GM12878 (cell line): ENCODE results near the gene FCAR. TPM values are rescaled to one million over a fixed set of nuclear protein-coding genes. Genes with fewer than 3 reads are reported as not detected.
"Not testable (repeated sequence)": the region's sequence is repeated elsewhere in the genome, so short reads cannot be mapped to it uniquely, and the experiment has no call there.

ENCODE experiments used
- ATAC-seq: fragments of 200-7000 bp; cut with Tn5 transposase; 3 replicates; pipeline ENCODE4 v1.9.1; 2020; ENCODE audit warnings: mild to moderate bottlenecking, moderate library complexity
- BruUV-seq: library from RNA; stranded (reverse); fragments of 400-500 nt; replicated peaks from 2 replicates; lab custom pipeline; 2021; lab: Mats Ljungman, UMichigan
- CTCF ChIA-PET: fragments of 300-600 bp; sonication (Branson Sonifier 250); formaldehyde crosslinking; extraction: SDS; loops from one replicate; lab custom pipeline; 2021; ENCODE audit warnings: inconsistent platforms; lab: Yijun Ruan, JAX
- POLR2A ChIA-PET: fragments of 350-600 bp; formaldehyde crosslinking; extraction: SDS; loops from one replicate; lab custom pipeline; 2021; ENCODE audit warnings: inconsistent platforms; lab: Charles Lee
- RAD21 ChIA-PET: fragments of 300-600 bp; sonication (Branson Sonifier 250); formaldehyde crosslinking; loops from one replicate; lab custom pipeline; 2023; ENCODE audit warnings: antibody characterized with exemption; ENCODE audit not compliant: unreplicated experiment; lab: Charles Lee
- SMC1A ChIA-PET: fragments of 300-600 bp; sonication (Branson Sonifier 250); formaldehyde crosslinking; loops from one replicate; lab custom pipeline; 2023; ENCODE audit not compliant: unreplicated experiment, uncharacterized antibody; lab: Charles Lee
- DNase-seq: peaks from one replicate; pipeline ENCODE4 v3.0.0-alpha.2; 2011; ENCODE audit warnings: low read depth, low spot score
- FAIRE-seq: peaks from 3 replicates; lab custom pipeline; 2011; peaks lifted over from hg19 to GRCh38; lab: Jason Lieb, UNC
- H2AFZ ChIP-seq: 2 replicates; pipeline ENCODE4 v1.6.0; 2011; ENCODE audit warnings: low read depth, low read length, control low read depth; ENCODE audit not compliant: control insufficient read depth
- H3K27ac ChIP-seq: 2 replicates; pipeline ENCODE4 v1.5.1; 2011; ENCODE audit warnings: control low read depth; ENCODE audit not compliant: control insufficient read depth, insufficient read depth
- H3K27me3 ChIP-seq, 2 experiments: replicated peaks in 1 of 2; 2 replicates each; pipeline versions ENCODE4 v1.6.0 to v1.6.1; 2011; ENCODE audit warnings: low read length in 1 of 2; ENCODE audit not compliant: control insufficient read depth in 2 of 2, insufficient read depth in 2 of 2
- H3K36me3 ChIP-seq, 2 experiments: 2 replicates each; pipeline ENCODE4 v1.5.1; 2011; ENCODE audit warnings: low read length in 1 of 2; ENCODE audit not compliant: control insufficient read depth in 2 of 2, insufficient read depth in 2 of 2
- H3K4me1 ChIP-seq: 2 replicates; pipeline ENCODE4 v1.6.1; 2011; ENCODE audit warnings: mild to moderate bottlenecking, low read length, moderate library complexity, mixed read lengths; ENCODE audit not compliant: control insufficient read depth, insufficient read depth
- H3K4me2 ChIP-seq: 2 replicates; pipeline ENCODE4 v1.6.0; 2011; ENCODE audit warnings: control low read depth; ENCODE audit not compliant: control insufficient read depth, insufficient read depth
- H3K4me3 ChIP-seq: fragments of 200-600 bp; sonication (generic); 2 replicates; pipeline ENCODE4 v1.5.1; 2016
- H3K79me2 ChIP-seq: 2 replicates; pipeline ENCODE4 v1.6.0; 2011; ENCODE audit warnings: low read length; ENCODE audit not compliant: control insufficient read depth, insufficient read depth
- H3K9ac ChIP-seq: 2 replicates; pipeline ENCODE4 v1.8.0; 2011; ENCODE audit warnings: low read length, control low read depth, mixed read lengths; ENCODE audit not compliant: control insufficient read depth, insufficient read depth
- H3K9me3 ChIP-seq: replicated peaks from 3 replicates; pipeline ENCODE4 v1.5.1; 2011; ENCODE audit warnings: mild to moderate bottlenecking, low read length; ENCODE audit not compliant: control insufficient read depth, insufficient read depth
- H4K20me1 ChIP-seq: 2 replicates; pipeline ENCODE4 v1.6.0; 2011; ENCODE audit not compliant: control insufficient read depth, insufficient read depth
- WGBS: methylation state at CpG from one replicate; pipeline ENCODE4 v1.1.6; 2016; ENCODE audit warnings: low lambda C conversion rate; ENCODE audit not compliant: insufficient replicate concordance, insufficient coverage; ENCODE audit errors: missing lambda C conversion rate; 5-methylcytosine and 5-hydroxymethylcytosine counted together
- in situ Hi-C: fragments of 300-500 bp; cut with MboI; formaldehyde crosslinking; loops from 9 replicates; pipeline ENCODE4 v1.14.3; 2018; ENCODE audit warnings: mixed read lengths
- intact Hi-C: fragments of 100-400 bp; cut with micrococcal nuclease; formaldehyde crosslinking; loops from one replicate; pipeline ENCODE4 v1.14.2; 2022; ENCODE audit not compliant: unreplicated experiment
- polyA plus RNA-seq, 11 experiments: library from polyadenylated mRNA; depleted of rRNA in 4 of 11; unstranded in 6 of 11; stranded (reverse) in 5 of 11; fragments of >200 nt; fragmentation: Nextera tagmentation in 4 of 11; fragmentation: Illumina TruSeq in 1 of 11; extraction: Ambion mirVana in 4 of 11; extraction: Trizol in 1 of 11; gene quantifications; 1 replicate in 1 of 11; 2 replicates in 10 of 11; pipeline versions ENCODE4 v1.2.1 to v1.2.3, GENCODE V29; 2011 to 2016; ENCODE audit warnings: inconsistent platforms in 2 of 11, missing spikeins in 2 of 11, low read depth in 1 of 11
- total RNA-seq, 4 experiments: library from RNA; depleted of rRNA in 3 of 4; stranded (reverse); fragments of >200 nt in 3 of 4; fragmentation: Illumina TruSeq in 1 of 4; extraction: Trizol in 1 of 4; gene quantifications; 2 replicates each; pipeline versions ENCODE4 v1.2.1 to v1.2.3, GENCODE V29; 2013 to 2021

The FCAR gene
- total and polyA plus RNA-seq, 10 of the 15 experiments (the other 5 are each of a cell fraction or from before 2014, with no cell fraction given): 0.49 TPM; not detected in 9

DNA sequence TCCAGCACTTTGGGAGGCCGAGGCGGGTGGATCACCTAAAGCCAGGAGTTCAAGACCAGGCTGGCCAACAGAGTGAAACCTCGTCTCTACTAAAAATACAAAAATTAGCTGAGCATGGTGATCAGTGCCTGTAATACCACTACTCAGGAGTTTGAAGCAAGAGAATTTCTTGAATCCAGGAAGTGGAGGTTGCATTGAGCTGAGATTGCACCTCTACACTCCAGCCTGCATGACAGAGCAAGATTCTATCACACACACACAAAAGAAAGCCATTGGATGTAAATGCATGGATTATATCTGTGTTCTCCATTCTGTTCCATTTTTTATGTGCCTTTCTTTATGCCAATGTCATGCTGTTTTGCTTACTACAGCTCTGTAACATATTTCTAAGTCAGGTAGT, 15.6 kb upstream of the FCAR start:
- RAD21 ChIA-PET, H3K9me3 ChIP-seq, H3K4me3 ChIP-seq, CTCF ChIA-PET, intact Hi-C loops, FAIRE-seq, H4K20me1 ChIP-seq, H2AFZ ChIP-seq, H3K79me2 ChIP-seq, BruUV-seq, H3K36me3 ChIP-seq, in situ Hi-C loops, H3K27me3 ChIP-seq, POLR2A ChIA-PET, H3K4me2 ChIP-seq, H3K27ac ChIP-seq, H3K9ac ChIP-seq, SMC1A ChIA-PET, DNase-seq, ATAC-seq, H3K4me1 ChIP-seq: not testable (repeated sequence)
- 24% methylated on average over 3 of the region's 3 CpGs for WGBS

DNA sequence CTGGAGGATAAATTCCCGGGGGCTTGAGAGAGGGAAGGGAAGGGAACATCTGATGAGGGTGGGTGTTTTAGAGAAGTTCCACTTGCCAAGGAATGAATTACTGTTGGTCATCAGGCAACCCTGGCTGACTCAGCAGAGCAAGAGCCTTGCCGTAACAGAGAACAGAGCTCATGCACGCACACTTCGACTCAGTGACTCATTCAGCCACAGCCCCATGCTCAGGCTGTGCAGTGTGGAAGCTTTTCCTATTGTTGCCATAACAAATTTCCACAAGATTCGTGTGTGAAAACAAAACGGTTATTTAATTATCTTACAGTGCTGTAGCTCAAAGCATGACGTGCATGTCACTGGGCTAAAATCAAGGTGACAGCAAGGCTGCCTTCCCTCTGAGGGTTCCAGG, 14.6 kb upstream of the FCAR start:
- DNase-seq, H3K9me3 ChIP-seq, H3K36me3 ChIP-seq, SMC1A ChIA-PET, H4K20me1 ChIP-seq, CTCF ChIA-PET, H3K9ac ChIP-seq, H3K27me3 ChIP-seq, POLR2A ChIA-PET, RAD21 ChIA-PET, H3K4me1 ChIP-seq, in situ Hi-C loops, ATAC-seq, H2AFZ ChIP-seq, FAIRE-seq, H3K4me3 ChIP-seq, H3K27ac ChIP-seq, H3K79me2 ChIP-seq, H3K4me2 ChIP-seq, intact Hi-C loops, BruUV-seq: not testable (repeated sequence)
- 28% methylated on average over 7 of the region's 7 CpGs for WGBS

DNA sequence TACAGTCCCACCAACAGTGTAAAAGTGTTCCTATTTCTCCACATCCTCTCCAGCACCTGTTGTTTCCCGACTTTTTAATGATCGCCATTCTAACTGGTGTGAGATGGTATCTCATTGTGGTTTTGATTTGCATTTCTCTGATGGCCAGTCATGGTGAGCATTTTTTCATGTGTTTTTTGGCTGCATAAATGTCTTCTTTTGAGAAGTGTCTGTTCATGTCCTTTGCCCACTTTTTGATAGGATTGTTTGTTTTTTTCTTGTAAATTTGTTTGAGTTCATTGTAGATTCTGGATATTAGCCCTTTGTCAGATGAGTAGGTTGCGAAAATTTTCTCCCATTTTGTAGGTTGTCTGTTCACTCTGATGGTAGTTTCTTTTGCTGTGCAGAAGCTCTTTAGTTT, 10.6 kb upstream of the FCAR start:
- H3K9ac ChIP-seq, H3K4me3 ChIP-seq, RAD21 ChIA-PET, FAIRE-seq, H3K36me3 ChIP-seq, SMC1A ChIA-PET, ATAC-seq, CTCF ChIA-PET, H3K27me3 ChIP-seq, intact Hi-C loops, in situ Hi-C loops, DNase-seq, POLR2A ChIA-PET, H3K79me2 ChIP-seq, H3K4me2 ChIP-seq, H2AFZ ChIP-seq, H4K20me1 ChIP-seq, H3K27ac ChIP-seq, BruUV-seq, H3K4me1 ChIP-seq, H3K9me3 ChIP-seq: not testable (repeated sequence)
- no CpG with 5 or more reads among the region's 3 CpGs for WGBS
